SKM-1 treated with dmso at 0.1 percent for 144 hours (cell line): Measurements from ENCODE around the gene UGGT1.

ENCODE experiments used
- DNase-seq: peaks from one replicate; lab custom pipeline; 2025; ENCODE audit not compliant: unreplicated experiment; lab: John Stamatoyannopoulos, UW

Gene UGGT1

DNA sequence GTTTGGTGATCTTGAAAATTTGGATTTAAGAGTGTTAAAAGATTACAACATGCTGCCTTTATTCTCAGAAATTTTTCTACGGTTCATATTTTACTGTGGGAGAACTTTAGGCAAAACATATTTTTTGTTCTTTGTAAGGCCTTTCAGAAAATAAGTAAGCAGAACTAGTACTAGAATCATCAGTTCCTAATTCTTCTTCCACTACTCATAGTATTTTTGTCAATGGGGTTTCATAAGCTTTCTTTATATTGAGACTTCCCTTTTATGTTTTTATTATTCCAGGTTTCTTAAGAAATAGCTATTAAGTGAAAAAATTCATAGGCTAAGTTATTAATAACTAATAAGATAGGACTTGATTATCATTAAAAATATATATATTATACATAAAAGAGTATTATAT lies 12.4 kb downstream of the UGGT1 start:
- DNase-seq = no peak

DNA sequence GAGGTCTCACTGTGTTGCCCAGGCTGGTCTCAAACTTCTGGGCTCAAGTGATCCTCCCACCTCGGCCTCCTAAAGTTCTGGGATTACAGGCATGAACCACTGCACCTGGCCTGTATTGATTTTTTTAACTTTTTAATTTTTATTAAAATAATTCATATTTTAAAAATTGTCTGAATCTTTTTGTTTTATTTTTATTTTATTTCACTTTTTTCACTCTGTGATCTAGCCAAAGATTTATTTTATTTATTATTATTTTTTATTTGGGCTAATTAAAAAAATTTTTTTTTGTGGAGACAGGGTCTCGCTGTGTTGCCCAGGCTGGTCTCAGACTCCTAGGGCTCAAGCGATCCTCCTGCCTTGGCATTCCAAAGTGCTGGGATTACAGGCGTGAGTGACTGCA lies 14.1 kb downstream of the UGGT1 start:
- no peak for DNase-seq

DNA sequence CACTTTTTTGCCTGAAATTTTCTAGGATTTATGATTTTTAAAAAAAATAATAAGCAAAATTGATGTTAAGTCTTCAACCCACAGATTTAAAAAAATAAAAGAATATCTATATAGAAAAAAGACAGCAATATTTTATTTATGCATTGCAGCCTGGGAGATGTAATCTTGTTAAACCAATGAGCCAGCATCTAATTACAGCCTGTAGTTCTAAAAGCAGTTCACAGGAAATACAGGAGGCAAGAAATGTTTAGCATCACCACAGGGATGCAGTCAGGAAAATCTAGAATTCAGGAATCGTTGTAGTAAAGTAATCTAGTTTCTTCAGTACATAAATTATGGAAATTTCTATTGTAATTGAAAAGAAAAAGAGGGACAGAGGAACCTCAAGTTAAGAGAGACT lies 17.2 kb downstream of the UGGT1 start:
- DNase-seq = no peak

DNA sequence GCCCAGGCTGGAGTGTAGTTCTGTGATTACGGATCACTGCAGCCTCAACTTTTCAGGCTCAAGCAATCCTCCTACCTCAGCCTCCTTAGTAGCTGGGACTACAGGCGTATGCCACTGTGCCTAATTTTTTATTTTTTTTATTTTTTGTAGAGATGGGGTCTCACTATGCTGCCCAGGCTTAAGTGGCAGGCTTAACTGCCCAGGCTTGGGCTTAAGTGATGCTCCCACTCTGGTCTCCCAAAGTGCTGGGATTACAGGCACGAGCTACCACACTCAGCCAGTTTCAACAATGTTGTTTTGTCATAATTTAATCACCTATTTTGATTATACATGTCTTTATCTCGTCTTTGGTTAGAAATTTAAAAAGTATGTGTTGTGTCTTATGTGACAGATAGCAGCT lies 18.2 kb downstream of the UGGT1 start:
- DNase-seq = no peak

DNA sequence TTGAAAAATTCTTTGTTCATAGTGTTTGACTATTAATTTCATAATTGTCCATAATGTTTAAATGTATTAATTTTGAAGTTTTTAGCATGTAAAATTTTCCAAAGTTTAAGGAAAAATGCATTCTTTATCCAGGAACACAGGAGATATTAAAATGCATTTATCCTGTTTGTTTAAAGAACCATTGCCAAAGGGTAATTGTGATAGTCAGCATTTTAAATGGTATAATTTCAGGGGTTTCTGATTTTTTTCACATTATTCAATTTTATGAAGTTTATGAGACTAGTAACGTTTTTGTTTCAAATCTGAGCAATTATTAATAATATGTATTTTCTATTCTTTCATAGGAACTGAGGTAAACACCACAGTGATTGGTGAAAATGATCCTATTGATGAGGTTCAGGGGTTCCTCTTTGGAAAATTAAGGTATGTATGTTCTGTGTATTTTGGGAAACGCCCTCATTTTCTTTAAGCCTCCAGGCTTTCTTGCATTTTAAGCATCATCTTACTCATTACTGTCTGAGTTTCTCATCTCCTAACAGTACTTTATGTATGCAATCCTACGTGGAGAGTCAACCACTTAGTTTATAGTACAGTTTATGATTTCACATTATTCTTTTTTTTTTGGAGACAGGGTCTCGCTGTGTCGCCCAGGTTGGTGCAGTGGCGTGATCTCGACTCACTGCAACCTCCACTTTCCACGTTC lies 25.1 kb downstream of the UGGT1 start:
- no peak for DNase-seq

DNA sequence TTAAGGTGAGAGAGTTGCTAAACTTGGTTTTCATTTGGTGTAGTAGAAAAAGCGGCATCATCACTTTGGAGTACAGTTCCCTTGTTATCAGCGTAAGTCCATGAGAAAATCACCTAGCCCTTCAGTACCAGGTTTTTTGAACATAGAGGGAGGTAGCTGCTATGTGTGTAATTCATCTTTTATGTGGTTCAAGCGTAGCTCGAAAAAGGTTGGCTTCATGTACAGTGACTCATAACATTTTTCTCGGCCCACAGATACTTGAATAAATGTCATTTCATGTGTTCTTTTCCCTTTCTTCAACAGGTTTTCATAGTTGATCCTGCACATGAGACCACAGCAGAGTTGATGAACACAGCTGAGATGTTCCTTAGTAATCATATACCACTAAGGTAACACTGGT lies 43.6 kb downstream of the UGGT1 start:
- DNase-seq = no peak

DNA sequence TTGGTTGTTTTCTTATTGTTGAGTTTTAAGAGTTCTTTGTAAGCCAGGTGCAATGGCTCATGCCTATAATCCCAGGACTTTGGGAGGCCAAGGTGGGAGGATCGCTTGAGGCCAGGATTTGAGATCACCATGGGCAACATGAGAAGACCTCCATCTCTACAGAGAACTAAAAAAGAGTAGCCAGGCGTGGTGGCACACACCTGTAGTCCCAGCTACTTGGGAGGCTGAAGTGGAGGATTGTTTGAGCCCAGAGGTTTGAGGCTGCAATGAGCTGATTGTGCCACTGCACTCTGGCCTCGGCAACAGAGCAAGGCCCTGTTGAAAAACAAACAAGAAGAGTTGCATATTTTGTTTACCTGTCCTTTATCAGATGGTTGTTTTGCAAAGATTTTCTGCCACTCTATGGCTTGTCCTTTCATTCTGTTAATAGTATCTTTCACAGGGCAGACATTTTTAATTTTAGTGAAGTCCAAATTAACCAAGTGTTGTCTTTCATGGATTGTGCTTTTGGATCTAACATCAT lies 46.2 kb downstream of the UGGT1 start:
- no peak for DNase-seq

DNA sequence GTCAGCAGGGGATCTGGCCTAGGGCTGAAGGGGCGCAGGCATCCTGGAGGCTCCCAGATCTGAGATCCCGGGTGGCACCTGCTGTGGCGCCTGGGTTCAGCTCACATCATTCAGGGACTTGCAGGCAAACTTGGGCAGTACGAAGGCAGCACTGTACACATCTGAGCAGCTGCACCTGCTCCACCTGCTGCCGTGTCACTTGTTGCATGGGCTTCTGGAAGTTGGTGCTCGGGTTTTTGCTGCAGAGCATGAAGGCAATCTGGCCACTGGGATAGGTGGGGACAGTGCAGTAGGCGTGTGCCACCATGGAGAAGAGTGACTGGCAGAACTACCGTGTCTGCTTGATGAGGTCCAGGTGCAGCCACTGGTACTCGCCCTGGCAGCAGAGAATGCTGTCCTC lies 48.6 kb downstream of the UGGT1 start:
- no peak for DNase-seq

DNA sequence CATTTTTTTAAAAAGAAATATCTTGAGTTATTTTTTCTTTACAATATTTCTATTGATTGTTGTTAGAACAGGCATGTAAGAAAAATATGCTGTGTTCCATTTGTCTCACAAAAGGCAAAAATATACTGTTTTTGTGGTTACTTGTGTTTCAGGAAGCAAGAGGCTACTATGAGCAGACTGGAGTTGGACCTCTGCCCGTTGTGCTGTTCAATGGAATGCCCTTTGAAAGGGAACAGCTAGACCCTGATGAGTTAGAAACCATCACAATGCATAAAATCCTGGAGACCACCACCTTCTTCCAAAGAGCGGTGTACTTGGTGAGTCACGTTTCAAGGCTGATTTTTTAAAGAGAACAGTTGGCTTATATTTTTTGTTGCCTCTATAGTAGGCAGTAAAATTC lies 54.7 kb downstream of the UGGT1 start:
- DNase-seq = no peak

DNA sequence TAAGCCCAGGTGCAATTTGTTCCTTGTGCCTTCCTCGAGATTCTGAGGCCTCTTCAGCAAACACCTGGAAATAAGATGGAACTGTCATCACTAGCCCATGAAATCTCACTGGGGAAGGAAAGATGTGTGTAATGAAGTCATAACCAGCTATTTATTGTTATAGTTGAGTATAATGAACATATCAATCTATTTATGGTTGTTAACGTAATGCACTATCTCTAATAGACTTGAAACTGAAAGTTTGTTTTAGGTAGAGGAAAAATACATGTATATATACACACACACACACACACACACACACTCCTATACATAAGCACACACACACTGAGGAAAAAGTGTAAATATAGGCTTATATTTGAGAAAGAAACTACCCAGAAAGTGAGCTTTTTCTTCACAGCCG lies 62.8 kb downstream of the UGGT1 start:
- no peak for DNase-seq

DNA sequence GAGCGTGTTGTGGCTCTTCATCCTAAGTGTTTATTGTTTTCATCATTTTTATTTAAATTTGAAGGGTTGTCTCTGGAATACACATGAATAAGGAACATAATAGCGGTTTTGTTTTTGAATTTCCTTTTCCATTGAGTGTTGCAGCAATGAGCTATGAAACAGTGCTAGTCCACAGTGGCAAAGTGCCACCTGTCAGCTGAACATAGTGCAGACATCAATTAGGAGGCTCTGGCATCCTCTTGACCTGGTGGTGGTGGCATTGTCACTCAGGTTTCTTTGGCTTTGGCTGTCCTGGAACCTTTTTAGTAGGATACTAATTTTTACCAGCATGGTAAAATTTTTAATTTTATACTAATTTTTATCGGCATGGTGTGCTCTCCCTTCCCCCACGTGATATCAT lies 63.2 kb downstream of the UGGT1 start:
- no peak for DNase-seq

DNA sequence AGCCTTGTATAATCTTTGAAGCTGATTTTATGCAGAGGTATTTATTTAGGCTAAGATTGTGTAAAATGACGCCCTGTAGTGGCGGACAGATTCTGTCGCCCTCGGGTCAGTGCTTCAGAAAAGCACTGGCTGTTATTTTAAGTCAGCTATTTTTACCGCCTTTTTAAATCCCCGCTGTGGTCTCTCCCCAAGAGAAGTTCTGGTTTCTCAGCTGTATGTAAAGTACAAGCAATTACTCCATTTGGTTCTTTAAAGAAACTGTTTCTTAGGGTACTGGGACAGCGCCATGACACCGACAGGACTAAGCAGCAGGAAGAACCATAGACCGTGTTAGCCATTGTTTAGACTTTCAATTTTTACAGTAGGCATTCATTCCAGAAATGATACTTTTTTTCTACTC lies 65.0 kb downstream of the UGGT1 start:
- no peak for DNase-seq

DNA sequence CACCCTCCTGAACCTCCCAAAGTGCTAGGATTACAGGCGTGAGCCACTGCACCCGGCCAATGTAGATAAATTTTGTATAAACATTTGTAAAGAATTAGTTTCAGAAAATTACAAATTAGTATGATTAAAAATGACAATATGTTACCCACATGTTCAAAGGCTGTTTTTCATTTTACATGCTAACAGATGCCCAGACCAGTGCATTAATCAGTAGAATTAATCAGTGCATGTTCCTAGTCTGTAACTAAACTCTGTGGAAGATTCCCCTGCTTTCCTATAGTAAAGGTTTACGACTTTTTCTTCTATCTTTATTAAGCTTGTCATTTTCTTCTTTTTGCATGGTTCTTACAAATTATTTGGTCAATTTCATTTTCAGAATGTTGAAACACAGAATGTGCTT lies 65.8 kb downstream of the UGGT1 start:
- DNase-seq = no peak

DNA sequence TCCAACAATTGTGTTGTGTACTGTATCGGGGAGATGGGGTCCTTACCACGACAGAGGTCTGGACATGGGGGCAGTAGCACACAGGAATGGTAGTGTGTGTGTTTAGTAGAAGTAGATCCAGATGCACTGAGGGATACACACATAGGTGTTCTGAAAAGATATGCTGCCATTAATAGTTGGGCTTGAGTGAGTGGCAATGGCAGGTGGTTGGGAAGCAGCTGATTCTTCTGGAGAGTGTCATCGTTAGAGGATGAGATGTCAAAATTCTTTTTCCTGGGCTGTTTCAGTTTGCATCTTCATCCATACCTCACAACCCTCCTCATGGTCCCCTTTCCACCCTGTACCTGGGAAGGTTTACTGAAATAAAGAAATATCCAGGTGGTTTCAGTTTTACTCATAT lies 66.6 kb downstream of the UGGT1 start:
- no peak for DNase-seq

DNA sequence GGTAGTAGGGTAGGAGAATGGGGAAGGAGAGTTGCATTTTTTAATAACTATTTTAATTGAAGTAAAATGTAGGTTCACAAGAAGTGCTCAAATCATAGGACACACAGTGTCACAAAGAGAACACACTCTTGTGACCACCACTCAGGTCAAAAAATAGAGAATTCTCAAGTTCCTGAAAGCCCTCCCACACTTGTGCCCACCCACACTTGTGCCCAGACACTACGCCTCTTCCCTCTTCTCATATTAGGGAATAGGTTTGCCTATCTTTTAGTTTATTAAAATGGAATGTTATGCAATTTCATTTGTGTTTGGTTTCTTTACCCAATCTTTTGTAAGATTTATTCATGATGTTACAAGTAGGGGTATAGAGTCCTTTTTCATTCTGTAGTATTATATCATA lies 67.2 kb downstream of the UGGT1 start:
- DNase-seq = no peak

DNA sequence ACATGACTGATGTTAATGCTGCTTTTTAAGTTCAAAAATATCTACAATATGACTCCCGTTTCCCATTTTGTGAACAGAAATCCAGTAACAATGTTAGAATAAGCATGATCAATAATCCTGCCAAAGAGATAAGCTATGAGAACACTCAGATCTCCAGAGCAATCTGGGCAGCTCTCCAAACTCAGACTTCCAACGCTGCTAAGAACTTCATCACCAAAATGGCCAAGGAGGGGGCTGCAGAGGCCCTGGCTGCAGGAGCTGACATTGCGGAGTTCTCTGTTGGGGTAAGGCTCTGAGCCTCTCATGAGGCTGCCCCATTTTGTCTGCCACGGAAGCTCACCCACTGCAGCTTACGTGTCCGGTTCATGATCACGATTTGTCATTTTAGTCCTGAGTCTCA lies 68.4 kb downstream of the UGGT1 start:
- DNase-seq = no peak

DNA sequence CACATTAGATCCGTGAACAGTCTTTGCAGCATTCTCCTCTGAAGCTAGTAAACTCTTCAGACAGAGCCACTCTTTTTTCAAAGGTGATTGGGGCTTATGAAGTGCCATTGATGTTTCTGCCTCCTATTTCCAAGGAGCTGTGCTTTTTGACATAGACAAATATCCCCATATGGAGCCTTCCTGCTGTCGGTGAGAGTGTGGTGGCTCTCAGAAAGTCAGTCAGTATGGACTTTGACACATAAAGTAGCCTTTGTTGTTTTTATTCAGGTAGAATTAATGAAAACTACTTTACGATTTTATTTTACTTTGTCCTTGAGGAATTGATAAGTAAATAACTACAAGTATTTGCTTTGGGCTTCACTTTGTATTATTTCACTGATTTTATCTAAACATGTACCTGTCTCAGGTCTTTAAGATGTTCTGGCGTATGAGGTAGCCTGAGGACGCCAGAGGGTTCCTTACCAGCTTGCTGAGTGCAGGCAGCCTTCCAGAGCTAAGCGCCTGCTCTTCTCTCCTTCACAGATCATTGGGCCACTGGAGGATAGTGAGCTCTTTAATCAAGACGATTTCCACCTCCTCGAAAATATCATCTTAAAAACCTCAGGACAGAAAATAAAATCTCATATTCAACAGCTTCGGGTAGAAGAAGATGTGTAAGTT lies 69.7 kb downstream of the UGGT1 start:
- DNase-seq = no peak

DNA sequence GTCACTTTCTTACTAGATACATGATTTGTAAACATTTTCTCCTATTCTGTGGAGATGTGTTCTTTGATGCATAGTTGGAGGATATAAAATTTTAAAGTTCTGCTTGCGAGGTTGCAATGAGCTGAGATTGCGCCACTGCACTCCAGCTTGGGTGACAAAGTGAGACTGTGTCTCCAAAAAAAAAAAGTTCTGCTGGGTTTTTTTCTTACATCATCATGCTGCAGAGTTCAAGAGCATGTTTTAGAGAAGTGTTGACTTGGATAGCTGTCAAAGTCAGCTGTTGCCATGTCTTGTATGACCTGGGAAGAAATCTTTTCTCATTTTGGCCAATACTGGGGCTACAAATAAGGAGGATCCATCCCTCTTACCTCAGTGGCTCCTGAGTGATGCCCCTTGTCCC lies 71.3 kb downstream of the UGGT1 start:
- peak; percentile 11 for DNase-seq

DNA sequence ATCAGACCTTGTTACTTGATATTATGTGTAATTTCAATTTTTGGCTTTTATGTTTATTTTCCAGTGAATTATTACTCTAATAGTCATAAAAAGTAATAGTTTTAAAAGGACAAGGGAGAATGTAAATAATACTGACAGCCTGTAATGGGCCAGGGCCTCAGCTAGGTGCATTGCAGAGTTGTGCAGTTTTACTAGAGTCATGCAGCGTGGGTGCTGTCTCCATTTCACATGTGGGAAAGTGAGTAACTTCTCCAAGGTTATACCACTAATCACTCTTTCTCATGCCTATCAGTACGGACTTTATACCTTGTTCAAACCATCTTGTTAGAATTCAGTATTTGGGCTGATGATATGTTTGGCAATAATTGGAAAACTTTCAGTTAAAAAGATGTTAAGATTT lies 73.3 kb downstream of the UGGT1 start:
- no peak for DNase-seq

DNA sequence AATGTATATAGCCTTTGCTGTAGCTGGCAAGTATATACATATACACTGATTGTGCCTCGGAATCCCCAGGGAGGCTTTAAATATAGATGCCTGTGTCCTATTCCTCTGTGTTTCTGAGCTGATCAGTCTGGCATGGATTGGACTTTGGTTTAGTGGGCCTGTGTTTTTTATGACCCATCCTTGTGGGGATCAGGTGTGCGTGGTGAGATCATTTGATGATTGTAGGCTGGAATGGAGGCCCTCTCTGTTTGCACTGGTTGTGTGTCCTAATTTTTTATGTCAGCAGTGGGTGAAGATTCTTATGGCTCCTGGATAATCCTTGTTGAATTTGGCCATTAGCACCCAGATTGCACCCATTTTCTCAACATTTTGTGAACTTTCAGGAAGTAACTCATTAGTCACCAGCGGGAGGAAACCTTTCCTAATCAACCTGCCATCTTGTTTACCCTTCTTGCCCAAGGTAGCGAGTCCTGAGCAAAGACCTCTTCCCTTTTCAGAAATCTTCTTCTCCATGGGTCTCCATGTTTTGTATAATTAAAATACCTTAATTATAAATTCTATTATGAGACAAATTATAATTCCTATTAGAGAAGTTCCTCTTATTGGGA lies 75.8 kb downstream of the UGGT1 start:
- DNase-seq = peak; percentile 25

DNA sequence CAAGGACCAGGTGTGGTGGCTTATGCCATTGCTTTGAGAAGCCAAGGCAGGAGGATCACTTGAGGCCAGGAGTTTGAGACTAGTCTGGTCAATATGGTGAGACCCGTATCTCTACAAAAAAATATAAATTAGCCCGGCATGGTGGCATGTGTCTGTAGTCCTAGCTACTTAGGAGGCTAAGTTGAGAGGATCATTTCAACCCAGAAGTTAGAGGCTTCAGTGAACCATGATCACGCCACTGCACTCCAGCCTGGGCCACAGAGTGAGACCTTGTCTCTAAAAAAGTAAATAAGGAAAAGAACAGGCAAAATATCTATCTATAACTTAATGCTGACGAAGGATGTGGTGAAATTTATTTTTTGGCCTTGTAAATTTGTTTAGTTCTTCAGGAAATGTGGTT lies 78.1 kb downstream of the UGGT1 start:
- no peak for DNase-seq

DNA sequence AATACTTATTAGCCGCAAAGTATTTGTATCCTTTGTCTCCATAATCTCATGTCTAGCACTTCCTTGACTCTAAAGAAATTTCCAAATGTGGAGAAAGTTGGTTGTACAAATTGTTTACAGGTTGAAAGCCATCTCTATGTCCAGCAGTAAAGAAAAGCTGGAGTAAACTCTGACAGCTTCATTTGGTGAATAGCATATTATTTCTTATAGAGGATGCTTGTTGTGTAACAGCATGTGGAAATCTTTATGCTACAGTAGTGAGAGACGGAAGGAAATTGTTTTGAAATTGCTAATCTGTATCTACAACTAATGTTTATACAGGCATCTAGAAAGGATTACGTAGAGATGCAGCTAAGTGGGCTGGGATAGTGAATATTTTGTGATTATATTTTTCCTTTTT lies 78.5 kb downstream of the UGGT1 start:
- DNase-seq = peak; percentile 5
